Measurements from ENCODE around the gene CCT8.
"Not testable (repeated sequence)": the region's sequence is repeated elsewhere in the genome, so short reads cannot be mapped to it uniquely, and the experiment has no call there.

The CCT8 gene

DNA sequence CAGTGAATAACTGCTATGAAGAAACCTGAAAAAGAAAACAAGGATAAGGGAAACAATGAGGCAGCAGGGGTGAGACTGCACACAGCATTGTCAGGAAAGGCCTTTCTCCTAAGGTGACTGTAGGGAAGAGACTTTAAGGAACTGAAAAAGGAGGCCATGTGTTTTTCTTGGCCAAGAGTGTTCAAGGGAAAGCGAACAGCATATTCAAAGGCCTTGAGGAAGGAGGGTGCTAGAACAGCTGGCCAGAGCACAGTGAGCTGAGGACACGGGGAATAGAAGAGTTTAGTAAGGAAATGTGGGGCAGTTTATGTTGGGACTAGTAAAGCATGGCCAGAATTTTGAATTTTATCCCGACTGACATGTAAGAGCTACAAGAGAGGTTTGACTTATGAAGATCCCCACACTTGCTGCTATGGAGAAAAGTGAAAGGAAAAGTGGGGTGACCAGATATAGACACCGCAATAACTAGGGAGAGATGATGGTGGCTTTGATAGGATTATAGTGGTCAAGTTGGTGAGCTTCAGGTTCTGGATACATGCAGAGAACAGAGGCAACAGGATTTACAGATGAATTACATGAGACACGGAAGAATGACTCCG is 55.7 kb downstream of the CCT8 start:
- no peak for DNase-seq

GRCh38 chr21:29011236-29011635 is 62.2 kb downstream of the CCT8 start:
- not testable (repeated sequence) for DNase-seq

GRCh38 chr21:29008367-29008766 is 65.1 kb downstream of the CCT8 start:
- no peak for DNase-seq

DNA sequence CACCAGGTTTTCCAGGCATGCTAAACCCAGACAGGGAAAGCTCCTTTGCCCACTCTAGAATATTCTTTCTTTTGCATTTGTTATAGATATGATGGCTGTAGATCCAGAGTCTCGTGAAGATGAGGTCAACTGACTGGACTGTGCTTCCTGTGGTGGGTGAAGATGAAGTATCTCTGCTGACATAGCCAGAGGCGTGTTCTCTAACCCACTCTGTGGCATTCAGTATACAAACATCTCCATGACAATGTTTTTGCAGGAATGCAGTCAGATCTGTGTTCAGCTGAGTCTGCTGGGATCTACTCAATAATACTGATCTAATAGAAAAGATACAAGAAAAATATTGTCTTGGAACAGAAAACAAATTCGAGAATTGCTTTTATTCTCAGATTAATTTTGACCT is 65.6 kb downstream of the CCT8 start:
- DNase-seq: no peak

- no peak for DNase-seq
Observed at GRCh38 chr21:29007135-29007534, 66.3 kb downstream of the CCT8 start.

All from C1 segment of cervical spinal cord (tissue), 14 donors.